GM19023 (cell line): ENCODE results near the gene ADAP1.

ENCODE experiments used
- ATAC-seq: cut with Tn5 transposase; IDR thresholded peaks from one replicate; pipeline ENCODE4 v1.9.1; 2021; ENCODE audit warnings: mild to moderate bottlenecking, moderate library complexity; ENCODE audit not compliant: unreplicated experiment

Gene ADAP1

DNA sequence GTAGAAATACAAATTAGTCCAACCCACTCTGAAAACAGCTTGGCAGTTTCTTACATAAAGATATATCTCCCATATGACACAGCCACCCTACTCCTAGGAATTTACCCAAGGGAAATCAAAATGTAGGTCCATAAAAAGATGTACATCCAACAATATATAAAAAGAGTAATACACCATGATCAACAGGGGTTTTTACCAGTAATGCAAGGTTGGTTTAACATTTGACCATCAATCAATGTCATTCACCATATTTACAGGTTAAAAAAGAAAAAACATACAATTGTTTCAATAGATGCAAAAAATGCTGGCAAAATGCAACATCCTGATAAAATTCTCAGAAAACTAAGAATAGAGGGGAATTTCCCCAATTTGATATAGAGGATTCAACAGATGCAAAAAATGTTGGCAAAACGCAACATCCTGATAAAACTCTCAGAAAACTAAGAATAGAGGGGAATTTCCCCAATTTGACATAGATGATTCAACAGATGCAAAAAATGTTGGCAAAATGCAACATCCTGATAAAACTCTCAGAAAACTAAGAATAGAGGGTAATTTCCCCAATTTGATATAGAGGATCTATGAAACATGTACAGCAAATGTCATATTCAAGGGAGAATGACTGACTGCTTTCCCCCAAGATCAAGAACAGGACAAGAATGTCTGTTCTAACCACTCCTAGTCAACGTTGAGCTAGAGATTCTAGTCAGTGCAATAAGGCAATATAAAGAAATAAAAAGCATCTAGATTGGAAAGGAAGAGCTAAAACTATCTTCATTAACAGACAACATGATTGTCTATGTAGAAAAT is 13.7 kb downstream of the ADAP1 start:
- ATAC-seq = no peak

- no peak for ATAC-seq
Measured at GRCh38 chr7:939843-940242, 14.6 kb downstream of the ADAP1 start.

- ATAC-seq = no peak
Measured at GRCh38 chr7:938546-939185, 15.8 kb downstream of the ADAP1 start.

DNA sequence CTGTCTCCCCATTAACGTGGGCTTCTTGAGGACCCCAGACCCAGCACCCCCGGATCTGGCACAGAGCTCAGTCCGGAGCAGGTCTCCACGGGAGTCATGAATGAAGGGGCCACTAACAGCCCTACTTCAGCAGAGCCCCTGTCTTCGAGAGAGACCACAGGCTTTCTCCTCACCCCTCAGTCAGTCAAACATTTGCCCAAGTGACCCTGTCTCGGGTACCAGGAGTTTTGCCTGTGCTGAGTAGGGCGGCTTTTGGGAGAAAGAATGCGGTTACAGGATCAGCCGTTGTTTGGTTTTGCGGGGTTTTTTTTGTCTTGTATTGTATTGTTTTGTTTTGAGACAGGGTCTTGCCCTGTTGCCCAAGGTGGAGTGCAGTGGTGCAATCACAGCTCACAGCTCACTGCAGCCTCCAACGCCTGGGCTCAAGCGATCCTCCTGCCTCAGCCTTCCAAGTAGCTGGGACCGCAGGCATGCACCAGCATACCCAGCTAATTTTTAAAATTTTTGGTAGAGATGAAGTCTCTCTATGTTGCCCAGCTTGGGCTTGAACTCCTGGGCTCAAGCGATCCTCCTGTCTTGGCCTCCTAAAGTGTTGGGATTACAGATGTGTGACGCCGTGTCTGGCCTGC is 16.5 kb downstream of the ADAP1 start:
- no peak for ATAC-seq

DNA sequence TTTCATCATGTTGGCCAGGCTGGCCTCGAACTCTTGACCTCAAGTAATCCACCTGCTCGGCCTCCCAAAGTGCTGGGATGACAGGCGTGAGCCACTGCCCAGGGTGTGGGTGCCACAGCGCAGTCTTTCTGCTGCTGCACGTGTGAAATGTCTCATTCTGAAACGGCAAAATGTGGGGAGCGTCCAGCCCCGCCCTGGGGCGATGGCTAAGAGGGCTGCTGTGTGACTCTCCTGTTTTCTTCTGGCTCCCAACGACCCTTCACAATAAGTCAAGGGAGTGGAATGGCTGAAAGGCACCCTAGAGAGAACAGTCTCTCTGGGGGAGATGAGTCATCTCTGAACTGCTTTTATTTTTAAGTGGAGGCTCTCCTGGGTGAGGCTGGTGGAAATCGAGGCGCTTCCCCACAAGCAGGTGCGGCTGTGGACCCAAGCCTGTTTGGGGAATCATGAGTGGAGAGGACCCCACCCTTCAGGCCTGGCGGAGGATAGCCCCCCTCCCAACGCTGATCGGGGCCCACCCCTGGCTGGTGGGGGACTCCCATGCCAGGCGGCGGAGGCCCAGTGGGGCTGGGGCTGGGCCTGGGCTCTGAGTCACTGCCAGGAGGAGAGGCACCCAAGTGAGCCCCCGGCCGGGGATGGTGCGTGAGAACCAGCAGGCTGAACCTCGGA is 18.0 kb downstream of the ADAP1 start:
- peak; percentile 74 for ATAC-seq

DNA sequence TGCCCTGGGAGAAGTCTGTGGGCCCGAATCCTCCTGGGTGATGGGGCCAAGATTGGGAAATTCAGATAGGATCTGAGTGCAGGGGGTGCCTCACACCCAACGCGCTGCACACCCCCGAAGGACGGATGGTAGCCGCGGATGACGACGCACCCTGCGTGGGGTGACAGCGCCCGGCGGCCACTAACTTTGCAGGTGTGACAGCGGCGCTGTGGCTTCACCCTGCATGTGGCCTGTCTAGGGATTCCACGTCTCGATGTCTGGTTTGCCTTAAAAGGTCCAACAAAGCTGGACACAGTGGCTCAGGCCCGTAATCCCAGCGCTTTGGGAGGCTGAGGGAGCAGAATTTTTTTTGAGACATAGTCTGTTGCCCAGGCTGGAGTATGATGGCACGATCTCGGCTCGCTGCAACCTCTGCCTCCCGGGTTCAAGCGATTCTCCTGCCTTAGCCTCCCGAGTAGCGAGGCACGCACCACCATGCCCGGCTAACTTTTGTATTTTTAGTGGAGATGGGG is 18.6 kb downstream of the ADAP1 start:
- no peak for ATAC-seq

DNA sequence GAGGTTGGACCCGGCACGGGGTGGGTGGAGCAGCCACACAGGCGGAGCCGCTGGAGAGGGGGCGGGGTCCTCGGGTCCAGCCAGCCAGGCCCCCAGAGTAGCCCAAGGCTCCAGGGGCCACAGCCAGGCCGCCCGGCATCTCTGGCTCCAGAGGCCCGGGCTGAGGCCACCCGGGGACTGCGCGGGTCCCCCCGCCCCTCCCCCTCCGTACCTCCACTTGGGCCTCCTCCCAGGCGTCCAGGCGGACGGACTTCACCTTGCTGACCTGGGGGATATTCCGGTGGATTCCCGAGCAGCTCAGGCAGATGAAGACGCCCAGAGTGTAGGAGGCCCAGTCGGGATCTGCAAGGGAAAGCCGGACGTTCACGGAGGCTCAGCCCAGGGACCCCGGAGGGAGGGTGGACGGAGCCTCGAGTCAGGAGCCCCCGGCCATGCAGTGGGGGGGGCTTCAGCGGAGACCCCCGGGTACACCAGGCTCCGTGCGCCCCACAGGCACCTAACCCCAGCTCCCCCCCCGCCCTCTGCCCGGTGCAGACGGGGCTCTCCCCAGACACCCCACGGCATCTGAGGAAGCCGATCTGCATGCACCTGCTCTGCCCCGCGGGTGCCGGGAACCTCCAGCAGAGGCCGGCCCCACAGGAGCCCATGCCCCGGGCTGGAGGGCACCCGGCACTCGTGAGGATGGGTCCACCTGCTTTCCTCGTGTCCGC is 19.2 kb downstream of the ADAP1 start:
- ATAC-seq = no peak

GRCh38 chr7:934469-935163 is 19.9 kb downstream of the ADAP1 start:
- no peak for ATAC-seq

GRCh38 chr7:932651-932975 is 21.9 kb downstream of the ADAP1 start:
- no peak for ATAC-seq

GRCh38 chr7:931871-932650 is 22.4 kb downstream of the ADAP1 start:
- ATAC-seq = no peak

DNA sequence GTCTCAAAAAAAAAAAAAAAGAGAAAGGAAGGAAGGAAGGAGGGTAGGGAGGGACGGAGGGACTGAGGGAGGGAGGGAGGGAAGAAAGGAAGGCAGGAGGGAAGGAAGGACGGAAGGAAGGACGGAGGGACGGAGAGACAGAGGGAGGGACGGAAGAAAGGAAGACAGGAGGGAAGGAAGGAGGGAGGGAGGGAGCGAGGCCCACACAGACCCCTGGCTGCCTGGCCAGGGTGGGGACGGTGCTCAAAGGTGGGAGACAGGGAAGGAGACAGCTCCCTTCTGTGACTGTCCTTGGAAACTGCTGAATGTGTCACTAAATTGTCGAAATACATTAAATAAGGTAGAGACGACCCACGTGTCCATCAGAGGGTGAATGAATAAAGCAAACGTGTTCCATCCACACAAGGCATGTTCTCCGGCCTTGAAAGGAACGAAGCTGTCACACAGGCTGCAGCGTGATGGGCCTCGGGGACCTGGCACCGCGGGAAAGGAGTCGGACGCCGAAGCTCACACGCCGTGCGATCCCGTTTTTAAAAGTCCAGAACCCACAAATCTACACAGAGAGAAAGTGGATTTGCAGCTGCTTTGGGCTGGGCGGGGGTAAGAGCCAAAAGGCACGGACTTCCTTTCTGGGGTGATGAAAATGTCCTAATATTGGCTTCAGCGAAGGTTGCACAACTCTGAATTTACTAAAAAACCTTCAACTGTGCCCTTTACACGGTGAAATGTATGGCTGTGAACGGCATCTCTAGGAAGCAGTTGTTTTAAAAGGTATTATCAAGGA is 23.3 kb downstream of the ADAP1 start:
- ATAC-seq = no peak

- no peak for ATAC-seq
Measured at GRCh38 chr7:929311-929711, 25.2 kb downstream of the ADAP1 start.

GRCh38 chr7:927031-927671 is 27.3 kb downstream of the ADAP1 start:
- no peak for ATAC-seq

DNA sequence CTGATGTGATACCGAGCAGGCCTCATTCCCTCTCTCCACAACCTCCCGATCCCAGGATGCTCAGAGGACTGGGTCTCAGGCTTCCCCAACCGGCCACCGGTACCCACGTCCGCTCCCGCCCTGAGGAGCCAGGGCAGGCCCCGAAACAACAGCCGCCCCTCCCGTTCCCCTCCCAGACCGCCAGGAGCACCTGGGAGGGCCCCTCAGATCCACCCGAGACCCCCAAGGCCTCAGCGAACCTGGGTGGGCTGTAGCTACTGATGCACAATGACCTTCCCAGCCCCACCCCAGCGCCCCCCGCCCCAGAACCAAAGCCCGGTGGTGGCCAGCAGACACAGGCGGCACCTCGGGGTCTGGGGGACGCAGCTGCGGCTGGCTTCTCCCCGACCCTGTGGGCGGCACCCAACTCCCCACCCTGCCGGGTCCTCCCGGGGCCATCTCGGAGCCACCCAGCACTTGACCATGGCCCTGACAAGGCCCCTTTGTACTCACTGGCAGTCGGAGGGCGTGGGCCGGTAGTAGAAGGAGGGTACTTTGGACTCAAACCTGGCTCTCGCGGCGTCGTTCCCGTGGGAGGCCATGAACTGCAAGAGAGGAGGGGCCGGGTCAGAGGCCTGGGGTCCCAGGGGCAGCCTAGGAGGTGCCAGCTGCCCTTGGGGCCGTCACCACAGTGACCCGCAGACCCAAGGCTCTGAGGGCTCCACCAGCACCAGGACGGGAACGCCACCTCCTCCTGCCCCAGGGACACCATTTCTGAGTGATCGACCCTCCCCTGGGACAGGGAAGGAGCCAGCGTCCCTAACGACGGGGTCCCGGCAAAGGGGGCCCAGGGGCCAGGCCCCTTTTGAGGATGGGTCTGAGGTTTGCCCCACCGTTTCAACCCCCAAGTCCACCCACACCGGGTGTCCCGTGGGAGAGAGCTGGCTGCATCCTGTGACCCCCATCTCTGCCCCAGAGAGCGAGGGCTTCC is 28.1 kb downstream of the ADAP1 start:
- no peak for ATAC-seq

DNA sequence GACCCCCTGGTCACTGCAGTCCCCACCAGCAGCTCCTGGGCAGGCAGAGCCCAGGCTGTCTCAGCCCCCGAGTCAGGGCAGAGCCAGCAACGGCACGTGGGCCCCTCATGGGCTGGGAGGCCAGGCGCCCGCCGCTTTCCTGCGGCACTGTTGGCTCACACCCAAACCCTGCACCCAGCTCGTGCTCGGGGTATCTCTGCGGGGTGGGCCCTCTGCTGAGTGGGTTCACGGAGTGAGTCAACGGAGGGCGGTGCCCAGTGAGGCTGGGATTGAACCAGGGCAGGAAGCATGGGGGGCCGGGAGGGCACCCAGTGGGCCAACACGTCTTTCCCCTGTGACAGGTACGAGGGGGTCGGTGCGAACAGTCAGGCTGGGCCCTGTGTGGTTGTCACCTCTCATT is 28.9 kb downstream of the ADAP1 start:
- ATAC-seq = no peak

- peak; percentile 36 for ATAC-seq
Measured at GRCh38 chr7:924541-925231, 29.8 kb downstream of the ADAP1 start.
